HG02678 (cell line): ENCODE results near the gene BIRC2.

ENCODE experiments used
- ATAC-seq: cut with Tn5 transposase; IDR thresholded peaks from one replicate; pipeline ENCODE4 v1.9.1; 2021; ENCODE audit warnings: mild to moderate bottlenecking, moderate library complexity; ENCODE audit not compliant: unreplicated experiment

The BIRC2 gene

DNA sequence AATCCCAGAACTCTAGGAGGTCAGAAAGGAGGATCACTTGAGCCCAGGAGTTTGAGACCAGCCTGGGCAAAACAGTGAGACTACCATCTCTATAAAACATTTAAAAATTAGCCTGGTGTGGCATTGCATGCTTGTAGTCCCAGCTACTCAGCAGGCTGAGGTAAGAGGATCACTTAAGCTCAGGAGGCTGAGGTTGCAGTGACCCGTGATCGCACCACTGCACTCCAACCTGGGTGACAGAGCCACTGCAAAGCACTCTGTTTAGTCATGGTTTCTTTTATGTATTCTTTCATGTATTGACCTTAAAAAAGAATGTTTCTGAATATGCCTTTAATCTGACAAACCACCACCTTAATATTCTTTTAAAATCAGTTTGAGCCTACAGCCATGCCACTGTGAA, 52.2 kb downstream of the BIRC2 start:
- no peak for ATAC-seq

GRCh38 chr11:102400603-102401002, 53.6 kb downstream of the BIRC2 start:
- ATAC-seq, result no peak

DNA sequence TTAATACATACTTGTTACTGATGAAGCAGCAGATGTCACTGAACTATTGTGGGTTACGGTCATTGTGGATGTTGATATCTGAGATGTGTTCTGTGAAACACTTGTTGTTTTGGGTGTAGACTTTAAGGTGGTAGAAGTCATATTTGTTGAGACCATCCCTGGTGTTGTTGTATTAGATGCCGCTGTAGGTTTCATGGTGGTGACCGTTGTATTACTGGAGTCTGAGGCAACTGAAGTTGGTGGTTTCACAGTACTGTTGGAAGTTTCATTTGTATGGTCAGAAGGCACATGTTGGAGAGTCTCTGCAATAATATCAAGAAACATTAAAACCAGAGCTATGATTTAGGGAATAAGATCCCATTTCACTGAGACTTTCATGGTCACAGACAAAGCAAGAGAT, 54.9 kb downstream of the BIRC2 start:
- ATAC-seq, result no peak

DNA sequence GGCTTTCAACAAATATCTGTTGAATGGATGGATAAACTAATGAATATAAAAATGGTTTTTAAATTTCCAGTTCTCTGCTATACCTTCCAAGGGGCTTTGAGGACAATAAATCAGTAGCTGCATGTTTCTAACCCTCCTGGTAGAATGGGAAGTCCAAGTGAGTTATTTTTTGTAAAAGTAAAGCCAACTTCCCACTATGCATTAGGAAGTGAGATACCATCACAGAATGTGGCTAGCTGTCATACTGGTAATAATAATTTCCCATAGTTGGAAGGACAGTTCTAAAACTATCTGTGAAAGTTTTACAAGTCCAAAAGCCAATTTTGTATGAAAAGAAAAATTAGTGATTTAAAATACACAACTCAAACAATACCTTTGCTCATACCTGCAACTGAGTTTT, 55.5 kb downstream of the BIRC2 start:
- no peak for ATAC-seq

GRCh38 chr11:102405501-102405900, 58.5 kb downstream of the BIRC2 start:
- ATAC-seq, result no peak

DNA sequence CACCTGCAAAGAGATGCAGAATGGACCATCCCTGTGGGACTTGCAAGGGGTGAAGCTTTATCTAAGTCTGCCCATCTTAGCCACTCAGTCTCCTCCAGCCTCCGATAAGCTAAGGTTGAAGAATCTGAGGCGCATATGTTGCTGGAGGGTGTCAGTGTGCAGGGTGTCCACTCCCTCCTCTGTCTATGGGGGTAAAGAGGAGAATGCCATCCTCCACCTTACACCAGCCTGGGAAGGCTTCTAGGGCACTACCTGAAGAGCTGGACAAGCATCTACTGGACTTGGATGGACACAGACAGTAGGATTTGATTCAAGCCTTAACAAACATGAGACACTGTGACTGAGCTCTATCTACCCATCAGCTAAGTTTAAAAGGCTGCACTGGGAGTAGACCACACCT, 59.1 kb downstream of the BIRC2 start:
- no peak for ATAC-seq

DNA sequence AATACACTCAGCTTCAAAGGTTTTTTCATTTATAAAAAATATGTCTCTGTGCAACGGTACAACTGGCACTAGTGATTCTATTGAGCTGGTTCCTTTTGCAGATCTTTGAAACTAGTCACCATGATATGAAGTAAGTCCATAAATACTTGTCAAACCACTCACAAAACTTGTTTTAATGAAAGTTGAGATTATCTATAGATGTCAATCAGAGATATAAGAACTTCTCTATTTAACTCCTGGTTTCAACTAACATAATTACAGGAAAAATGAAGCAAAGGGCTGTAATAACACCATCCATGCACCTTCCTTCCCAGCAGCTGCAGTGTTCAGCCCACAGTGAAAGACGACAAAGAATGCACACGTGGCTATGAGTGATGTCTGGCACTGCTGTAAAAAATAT, 60.9 kb downstream of the BIRC2 start:
- ATAC-seq, result no peak

- no peak for ATAC-seq
Measured at GRCh38 chr11:102408339-102408738, 61.3 kb downstream of the BIRC2 start.

- no peak for ATAC-seq
Measured at GRCh38 chr11:102410382-102410784, 63.4 kb downstream of the BIRC2 start.

GRCh38 chr11:102411142-102411541, 64.1 kb downstream of the BIRC2 start:
- no peak for ATAC-seq

DNA sequence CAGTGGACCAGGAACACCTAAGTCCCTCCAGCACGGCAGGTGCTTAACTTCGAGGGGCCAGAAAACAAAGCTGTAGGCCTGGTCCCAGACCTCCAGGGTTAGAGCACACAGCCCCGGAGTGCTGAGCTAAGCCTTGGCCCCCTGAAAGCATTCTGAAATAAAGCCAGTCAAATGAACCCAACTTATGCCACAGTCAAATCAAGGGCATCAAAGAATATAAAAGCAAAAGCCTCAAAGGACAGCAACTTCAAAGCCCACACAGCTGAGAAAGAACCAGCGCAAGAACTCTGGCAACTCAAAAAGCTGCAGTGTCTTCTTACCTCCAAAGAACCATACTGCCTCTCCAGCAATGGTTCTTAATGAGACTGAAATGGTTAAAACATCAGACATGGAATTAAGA, 66.5 kb downstream of the BIRC2 start:
- no peak for ATAC-seq

- ATAC-seq, result no peak
Measured at GRCh38 chr11:102414559-102414958, 67.5 kb downstream of the BIRC2 start.

DNA sequence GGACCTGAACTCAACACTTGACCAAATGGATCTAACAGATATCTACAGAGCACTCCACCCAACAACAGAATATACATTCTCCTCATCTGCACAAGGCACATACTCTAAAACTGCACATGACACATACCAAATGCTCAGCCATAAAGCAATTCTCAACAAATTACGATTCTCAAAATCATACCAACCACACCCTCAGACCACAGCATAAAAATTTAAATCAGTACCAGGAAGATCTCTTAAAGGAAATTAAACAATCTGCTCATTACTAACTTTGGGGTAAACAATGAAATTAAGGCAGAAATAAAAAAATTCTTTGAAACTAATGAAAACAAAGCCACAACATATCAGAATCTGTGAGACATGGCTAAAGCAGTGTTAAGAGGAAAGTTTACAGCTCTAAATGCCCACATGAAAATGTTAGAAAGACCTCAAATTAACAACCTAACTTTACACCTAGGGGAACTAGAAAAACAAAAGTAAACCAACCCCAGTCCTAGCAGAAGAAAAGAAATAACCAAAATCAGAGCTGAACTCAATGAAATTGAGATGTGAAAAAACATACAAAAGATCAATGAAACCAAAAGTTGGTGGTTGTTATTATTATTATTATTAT, 68.4 kb downstream of the BIRC2 start:
- ATAC-seq, result no peak

DNA sequence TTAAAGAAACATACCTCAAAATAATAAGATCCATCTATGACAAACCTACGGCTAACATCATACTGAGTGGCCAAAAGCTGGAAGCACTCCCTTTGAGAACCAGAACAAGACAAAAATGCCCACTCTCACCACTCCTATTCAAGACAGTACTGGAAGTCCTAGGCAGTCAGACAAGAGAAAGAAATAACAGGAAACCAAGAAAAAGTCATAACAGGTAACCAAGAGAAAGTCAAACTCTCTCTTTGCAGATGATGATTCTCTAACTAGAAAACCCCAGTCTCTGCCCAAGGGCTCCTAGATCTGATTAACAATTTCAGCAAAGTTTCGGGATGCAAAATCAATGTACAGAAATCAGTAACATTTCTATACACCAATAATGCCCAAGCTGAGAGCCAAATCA, 70.0 kb downstream of the BIRC2 start:
- ATAC-seq, result no peak

DNA sequence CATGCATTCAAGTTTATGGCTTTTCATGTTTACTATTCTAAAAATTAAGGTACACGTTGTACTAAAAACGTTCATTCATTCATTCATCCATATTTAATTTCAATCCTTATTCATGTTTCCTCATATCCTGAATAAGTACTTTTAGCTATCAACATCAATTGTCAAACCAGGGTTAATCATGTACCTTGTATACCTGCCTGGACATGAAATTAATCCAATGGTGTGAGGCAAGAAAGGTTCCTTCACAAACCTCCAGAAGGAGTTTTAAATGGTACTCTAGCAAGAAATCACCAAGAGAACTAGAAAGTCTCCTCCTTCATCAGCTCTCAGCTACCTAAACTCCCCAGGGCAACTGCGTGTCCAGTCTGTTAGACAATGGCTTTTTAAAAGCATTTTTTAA, 72.2 kb downstream of the BIRC2 start:
- no peak for ATAC-seq

GRCh38 chr11:102420547-102420946, 73.5 kb downstream of the BIRC2 start:
- ATAC-seq, result peak; percentile 87

DNA sequence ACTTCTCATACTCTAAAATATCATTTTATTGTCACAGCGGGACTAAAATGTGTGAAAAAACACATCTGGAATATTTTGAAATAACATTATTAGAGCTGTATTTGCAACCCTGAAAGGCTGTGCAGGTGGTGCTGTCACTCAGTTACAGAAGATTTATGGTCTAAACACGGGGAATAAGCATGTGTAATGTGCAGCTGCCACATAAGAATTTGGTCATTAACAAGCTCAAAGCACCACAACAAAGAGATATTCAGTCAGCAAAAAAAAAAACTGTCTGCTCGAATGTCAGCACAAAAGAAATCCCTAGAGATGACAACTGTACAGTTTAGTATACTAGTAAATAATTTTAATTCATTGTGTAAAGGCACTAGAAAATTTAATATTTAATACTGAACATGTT, 74.2 kb downstream of the BIRC2 start:
- no peak for ATAC-seq

GRCh38 chr11:102422817-102423712, 76.1 kb downstream of the BIRC2 start:
- ATAC-seq, result no peak

- no peak for ATAC-seq
Measured at GRCh38 chr11:102423936-102424335, 76.9 kb downstream of the BIRC2 start.

GRCh38 chr11:102426000-102426399, 79.0 kb downstream of the BIRC2 start:
- no peak for ATAC-seq

- no peak for ATAC-seq
Measured at GRCh38 chr11:102426570-102426969, 79.6 kb downstream of the BIRC2 start.

GRCh38 chr11:102427068-102427467, 80.1 kb downstream of the BIRC2 start:
- no peak for ATAC-seq
